GM18867 (cell line): ENCODE data around the gene CARS2.
"Not testable (repeated sequence)": the region's sequence is repeated elsewhere in the genome, so short reads cannot be mapped to it uniquely, and the experiment has no call there.

Source experiments
- ATAC-seq: cut with Tn5 transposase; IDR thresholded peaks from one replicate; pipeline ENCODE4 v1.9.1; 2021; ENCODE audit warnings: mild to moderate bottlenecking, moderate library complexity; ENCODE audit not compliant: unreplicated experiment

CARS2 gene

GRCh38 chr13:110705826-110706569, at the start of gene CARS2:
Gene CARS2, minus strand, starts transcription at chr13:110706116. Its CDS starts 23 bp downstream, at chr13:110706093.
- ATAC-seq = peak; percentile 92

- no peak for ATAC-seq
These were observed 42.4 kb upstream of the CARS2 start for GRCh38 chr13:110748271-110748670.

DNA sequence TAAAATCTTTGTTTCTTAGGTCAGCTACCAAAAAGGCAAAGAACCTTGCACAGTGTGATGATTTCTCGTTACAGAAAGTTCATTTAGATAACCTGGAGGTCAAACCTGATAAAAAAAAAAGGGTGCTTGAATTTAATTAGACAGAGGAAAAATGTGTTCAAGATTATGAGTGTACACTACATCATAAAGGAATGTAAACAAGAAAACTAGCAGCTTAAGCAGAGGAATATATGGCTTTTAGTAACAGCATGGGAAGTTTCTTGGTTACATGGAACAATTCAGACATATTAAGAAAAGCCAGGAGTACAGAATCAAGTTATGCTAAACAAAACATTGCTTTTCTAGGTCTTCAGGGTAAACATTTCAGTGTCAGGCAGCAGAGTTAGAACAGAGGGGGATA, 40.5 kb upstream of the CARS2 start:
- ATAC-seq = no peak

DNA sequence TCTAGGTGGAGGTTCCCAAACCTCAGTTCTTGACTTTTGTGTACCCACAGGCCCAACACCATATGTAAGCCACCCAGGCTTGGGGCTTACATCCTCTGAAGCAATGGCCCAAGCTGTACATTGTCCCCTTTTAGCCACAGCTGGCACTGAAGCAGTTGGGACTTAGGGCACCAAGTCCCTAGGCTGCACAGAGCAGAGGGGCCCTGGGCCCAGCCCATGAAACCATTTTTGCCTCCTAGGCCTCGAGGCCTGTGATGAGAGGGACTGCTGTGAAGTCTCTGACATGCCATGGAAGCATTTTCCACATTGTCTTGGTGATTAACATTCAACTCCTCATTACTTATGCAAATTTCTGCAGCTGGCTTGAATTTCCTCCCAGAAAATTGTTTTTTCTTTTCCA, 37.8 kb upstream of the CARS2 start:
- ATAC-seq = no peak

GRCh38 chr13:110737555-110737954, 31.6 kb upstream of the CARS2 start:
- no peak for ATAC-seq

- ATAC-seq = no peak
These were observed 28.6 kb upstream of the CARS2 start for GRCh38 chr13:110734561-110734960.

- ATAC-seq = no peak
These were observed 25.2 kb upstream of the CARS2 start for GRCh38 chr13:110731072-110731471.

GRCh38 chr13:110726726-110727125, 20.8 kb upstream of the CARS2 start:
- ATAC-seq = peak; percentile 83

- ATAC-seq = not testable (repeated sequence)
These were observed 20.2 kb upstream of the CARS2 start for GRCh38 chr13:110726153-110726552.

DNA sequence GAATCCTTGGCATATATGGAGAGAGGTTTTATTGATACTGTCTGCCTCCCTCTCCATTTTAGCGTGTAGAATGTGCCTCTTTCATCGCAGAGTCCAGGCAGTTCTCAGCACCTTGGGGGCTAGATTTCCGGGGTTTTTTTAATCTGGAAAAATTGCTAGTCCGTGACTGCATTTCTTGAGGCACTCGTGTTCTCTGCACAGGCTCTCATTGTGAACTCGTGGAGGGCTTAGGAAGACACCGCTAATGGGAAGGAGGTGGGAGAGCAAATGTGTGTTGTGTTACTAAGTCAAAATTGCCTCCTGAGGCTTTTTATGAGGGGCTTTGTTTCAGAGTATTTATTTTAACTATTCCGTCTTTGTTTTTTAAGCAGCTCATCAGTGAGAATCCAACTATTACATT, 17.7 kb upstream of the CARS2 start:
- ATAC-seq = no peak

- no peak for ATAC-seq
These were observed 17.1 kb upstream of the CARS2 start for GRCh38 chr13:110722971-110723370.

DNA sequence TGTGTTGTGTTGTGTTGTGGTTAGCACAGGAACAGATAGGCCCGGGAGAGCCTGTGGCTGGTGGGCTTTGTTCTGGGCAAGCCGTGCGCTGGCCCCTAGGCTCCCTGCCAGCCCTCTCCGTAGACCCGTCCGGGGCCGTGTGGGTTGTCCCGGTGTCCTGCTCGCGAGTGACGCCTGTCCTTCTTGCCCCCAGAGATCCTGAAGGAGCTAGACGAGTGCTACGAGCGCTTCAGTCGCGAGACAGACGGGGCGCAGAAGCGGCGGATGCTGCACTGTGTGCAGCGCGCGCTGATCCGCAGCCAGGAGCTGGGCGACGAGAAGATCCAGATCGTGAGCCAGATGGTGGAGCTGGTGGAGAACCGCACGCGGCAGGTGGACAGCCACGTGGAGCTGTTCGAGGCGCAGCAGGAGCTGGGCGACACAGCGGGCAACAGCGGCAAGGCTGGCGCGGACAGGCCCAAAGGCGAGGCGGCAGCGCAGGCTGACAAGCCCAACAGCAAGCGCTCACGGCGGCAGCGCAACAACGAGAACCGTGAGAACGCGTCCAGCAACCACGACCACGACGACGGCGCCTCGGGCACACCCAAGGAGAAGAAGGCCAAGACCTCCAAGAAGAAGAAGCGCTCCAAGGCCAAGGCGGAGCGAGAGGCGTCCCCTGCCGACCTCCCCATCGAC, 13.3 kb upstream of the CARS2 start:
- ATAC-seq = no peak

DNA sequence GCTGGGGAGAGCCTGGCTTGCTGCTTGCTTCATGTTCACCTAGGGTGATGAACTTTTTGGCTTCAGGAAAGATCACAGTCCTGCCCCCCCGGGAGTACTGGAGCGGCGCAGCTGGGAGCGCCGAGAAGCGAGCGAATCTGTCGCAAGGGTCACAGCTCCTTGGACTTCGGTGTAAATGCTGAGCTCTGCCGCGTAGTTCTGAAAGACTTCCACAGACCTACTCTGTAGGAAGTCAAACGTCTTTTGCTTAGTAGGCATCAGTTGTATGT, 10.3 kb upstream of the CARS2 start:
- ATAC-seq = no peak

DNA sequence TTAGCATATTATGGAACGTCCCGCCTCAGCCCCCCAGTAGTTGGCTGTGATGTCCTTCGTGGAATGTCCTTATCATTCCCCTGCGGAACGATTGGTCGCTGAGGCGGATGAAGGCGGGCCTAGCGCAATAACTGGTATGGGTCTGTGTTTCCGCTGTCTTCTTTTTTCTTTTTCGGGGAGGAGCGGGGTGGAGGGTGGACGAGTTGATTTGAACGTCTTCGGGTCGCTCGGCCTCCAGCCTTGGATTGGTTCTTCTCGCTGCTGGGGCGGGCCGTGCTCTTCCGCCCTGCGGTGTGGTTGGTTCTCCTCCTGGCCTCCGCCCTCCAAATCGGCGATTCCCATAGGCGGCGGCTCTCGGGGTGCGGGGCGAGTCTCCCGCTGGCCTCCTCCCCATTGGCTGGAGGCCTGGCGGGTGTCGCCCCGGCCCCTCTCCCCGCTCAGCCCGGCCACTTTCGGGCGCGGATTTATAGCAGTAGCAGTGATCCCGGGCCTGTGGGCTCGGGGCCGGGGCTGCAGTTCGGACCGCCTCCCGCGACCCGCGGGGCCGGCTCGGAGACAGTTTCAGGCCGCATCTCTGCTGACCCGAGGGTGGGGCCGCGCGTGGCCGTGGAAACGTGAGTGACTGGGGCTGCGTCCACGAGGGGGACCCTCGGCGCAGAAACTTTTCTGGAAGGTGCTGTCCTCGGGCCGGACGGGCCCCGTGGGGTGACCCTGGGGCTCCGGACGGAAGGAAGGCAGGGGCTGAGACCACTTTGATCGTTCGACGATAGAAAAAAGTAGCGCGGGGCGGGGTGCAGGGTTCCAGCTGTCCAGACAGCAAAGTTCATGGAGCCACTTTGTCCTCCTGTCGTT, 9.7 kb upstream of the CARS2 start:
- ATAC-seq = peak; percentile 56

DNA sequence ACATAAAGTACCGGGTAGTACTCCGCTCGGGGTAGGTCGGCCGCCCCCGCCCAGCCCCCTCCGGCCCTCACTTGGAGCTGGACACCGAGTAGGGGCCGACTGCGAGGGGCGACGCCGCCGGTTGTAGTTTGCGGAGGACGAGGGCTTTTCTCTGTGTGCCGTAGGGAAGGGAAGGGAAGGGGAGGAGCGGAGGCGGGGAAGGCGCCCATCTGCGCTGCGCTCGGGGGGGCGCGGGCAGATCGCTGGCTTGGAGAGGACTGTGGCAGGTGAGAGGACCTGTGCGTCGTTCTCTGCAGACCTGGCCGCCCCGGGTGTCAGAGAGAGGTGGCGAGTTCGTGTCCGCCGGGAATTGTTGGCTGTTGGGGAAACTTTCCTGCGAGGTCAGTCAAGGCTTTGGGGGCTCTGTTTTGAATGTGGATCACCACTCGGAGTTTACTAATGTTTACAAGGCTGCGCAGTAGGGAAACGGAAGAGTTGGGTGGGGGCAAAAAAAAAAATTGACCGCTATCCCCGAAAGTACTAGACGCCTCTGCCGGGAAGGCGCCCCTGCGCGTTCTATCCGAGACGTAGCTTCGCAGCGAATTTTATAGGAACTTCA, 9.0 kb upstream of the CARS2 start:
- no peak for ATAC-seq

DNA sequence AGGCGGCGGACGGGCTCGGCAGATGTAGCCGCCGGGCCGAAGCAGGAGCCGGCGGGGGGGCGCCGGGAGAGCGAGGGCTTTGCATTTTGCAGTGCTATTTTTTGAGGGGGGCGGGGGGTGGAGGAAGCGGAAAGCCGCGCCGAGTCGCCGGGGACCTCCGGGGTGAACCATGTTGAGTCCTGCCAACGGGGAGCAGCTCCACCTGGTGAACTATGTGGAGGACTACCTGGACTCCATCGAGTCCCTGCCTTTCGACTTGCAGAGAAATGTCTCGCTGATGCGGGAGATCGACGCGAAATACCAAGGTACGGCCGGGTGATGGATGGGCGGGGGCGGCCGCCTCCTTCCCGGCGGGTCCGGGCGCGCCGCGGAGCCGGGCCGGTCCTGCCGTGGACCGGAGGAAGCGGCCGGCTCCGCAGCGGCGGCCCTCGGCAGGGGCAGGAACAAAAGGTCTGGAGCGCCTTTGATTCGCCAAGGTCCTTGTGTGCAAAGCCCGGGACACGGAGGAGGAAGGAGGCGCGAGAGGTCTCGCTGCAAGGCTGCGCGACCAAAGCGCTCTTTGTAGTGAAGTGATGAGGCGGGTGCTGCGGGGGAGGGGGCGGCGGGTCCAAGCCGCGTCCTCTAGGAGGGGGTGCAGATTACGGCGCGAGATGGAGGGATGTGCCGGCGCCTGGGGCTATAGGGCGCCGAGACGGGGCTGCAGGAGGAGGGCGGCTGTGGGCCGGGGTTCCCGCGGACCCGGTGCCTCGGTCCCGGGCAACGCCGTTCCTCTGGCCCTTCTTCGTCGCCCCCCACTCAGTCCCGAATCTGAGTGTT, 8.3 kb upstream of the CARS2 start:
- no peak for ATAC-seq

- ATAC-seq = no peak
These were observed 7.7 kb upstream of the CARS2 start, which contains the start of gene ING1 for GRCh38 chr13:110713642-110713952. Gene ING1, plus strand, starts transcription at chr13:110713700. Its CDS starts 450 bp downstream, at chr13:110714150.

DNA sequence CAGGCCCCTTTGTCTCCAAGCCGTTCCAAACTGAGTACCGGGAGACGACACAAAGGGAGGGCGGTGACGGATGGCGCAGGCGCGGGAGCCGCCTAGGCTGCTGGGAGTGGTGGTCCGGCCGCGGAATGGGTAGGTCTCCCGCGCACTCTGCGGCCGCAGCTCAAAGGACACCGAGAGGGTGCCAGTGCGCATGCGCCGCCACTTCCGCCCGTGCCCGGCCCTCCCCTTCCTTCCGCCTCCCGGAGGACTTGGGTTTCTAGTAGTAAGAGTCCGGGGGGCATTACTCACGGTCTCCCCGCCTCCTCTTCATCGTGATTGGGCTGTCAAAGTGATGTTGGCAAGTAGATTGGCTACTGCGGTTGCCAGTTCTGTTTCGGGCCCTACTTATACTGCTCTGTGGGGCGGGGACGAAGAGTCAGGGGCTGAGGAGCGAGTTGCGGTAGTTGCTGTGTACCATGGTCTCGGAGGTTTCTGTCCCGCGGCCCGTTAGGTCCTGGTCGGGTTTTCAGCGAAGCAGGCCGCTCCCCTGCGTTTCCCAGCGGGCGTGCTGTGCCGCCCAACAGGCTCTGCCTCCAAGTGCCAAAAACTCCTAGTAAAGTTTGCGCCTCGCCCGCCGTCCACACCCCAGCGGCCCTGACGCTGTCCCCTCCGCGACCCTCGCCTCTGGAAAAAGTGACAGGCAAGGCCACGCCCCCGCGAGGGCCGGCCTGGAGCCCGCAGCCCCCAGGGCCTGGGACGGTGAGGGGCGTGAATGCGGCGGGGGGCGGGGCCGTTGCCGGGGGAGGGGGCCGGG, 7.1 kb upstream of the CARS2 start:
- ATAC-seq = peak; percentile 50

DNA sequence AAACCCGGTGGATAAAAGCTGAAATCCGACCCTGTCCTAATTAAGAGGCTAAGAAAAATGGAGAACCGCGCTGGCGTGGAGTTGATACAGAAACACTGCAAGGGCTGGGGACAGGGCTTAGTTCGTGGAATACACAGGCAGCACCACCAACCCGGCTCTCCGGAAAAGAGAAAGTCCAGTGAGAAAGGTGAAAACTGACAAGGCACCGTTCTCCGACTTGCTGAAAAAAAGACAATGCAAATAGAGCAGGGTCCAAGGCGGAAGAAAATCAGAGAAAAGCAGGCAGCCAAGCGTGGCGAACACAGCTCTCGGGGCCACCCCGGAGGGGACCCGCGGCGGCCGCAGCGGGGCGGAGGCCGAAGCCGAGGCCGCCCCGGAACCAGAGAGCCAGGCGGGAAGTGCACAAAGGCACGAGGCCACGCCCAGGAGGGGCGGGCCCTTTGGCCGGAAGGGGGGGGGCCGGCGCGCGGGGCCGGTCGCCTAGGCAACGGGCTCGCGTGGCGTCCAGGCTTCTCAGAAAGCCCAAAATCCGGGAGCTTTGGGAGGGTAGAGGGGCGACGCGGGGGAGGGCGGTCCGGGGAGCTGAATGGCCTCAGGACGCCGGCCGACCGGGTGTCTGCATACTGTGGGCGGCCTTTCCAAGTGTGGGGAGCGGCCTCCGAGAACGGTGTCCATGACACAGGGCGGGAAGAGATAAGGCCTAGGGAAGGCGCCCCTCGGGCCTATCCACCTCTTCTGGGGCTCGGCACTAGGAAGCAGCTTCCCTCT, 6.3 kb upstream of the CARS2 start:
- ATAC-seq = peak; percentile 36
